Neuron (in vitro differentiated cells): ENCODE measurements around the gene TSR3.

ENCODE experiments used
- H2AFZ ChIP-seq: one replicate; pipeline ENCODE4 v1.6.1; 2013; ENCODE audit warnings: low read depth, mild to moderate bottlenecking, inconsistent platforms, low read length, moderate library complexity
- H3K27me3 ChIP-seq: one replicate; pipeline ENCODE4 v1.6.1; 2013; ENCODE audit warnings: low read length; ENCODE audit not compliant: insufficient read depth
- H3K36me3 ChIP-seq: one replicate; pipeline ENCODE4 v1.6.1; 2013; ENCODE audit warnings: low read length; ENCODE audit not compliant: insufficient read depth
- H3K4me1 ChIP-seq: one replicate; pipeline ENCODE4 v1.6.1; 2013; ENCODE audit warnings: low read length; ENCODE audit not compliant: insufficient read depth
- H3K4me3 ChIP-seq: 2 replicates; pipeline ENCODE4 v1.5.1; 2013; ENCODE audit warnings: mild to moderate bottlenecking, low read length, moderate library complexity
- H3K9me3 ChIP-seq: one replicate; pipeline ENCODE4 v1.6.1; 2013; ENCODE audit warnings: low read length

The TSR3 gene

GRCh38 chr16:1385232-1385631, 33.6 kb upstream of the TSR3 start:
- Histone ChIP-seq H3K36me3 (peaks cover 21% of the 10 kb centered on the region), H3K4me3 (no peak overlapping the region), H3K27me3 (no peaks in the 10 kb centered on the region)

GRCh38 chr16:1383556-1383955, 31.9 kb upstream of the TSR3 start:
- Histone ChIP-seq H3K9me3 (no peaks in the 10 kb centered on the region), H3K4me1 (peaks cover 5% of the 10 kb centered on the region), H2AFZ (no peak overlapping the region), H3K36me3 (peaks cover 14% of the 10 kb centered on the region), H3K4me3 (no peak overlapping the region), H3K27me3 (no peaks in the 10 kb centered on the region)

More at GRCh38 chr16:1385232-1385631, 33.6 kb upstream of the TSR3 start:
- no peaks in the 10 kb centered on the region for H3K4me1 ChIP-seq
- H3K9me3 ChIP-seq, result no peaks in the 10 kb centered on the region
- H2AFZ ChIP-seq, result no peak overlapping the region

- Histone ChIP-seq H3K9me3 (no peaks in the 10 kb centered on the region), H3K4me1 (peaks cover 12% of the 10 kb centered on the region), H3K4me3 (no peak overlapping the region), H3K36me3 (peaks cover 8% of the 10 kb centered on the region), H2AFZ (no peak overlapping the region), H3K27me3 (no peaks in the 10 kb centered on the region)
Observed at GRCh38 chr16:1381612-1382406, 30.1 kb upstream of the TSR3 start.

- H3K4me1 ChIP-seq, result peaks cover 12% of the 10 kb centered on the region
- peaks cover 9% of the 10 kb centered on the region for H3K36me3 ChIP-seq
- H3K4me3 ChIP-seq, result no peak overlapping the region
- H2AFZ ChIP-seq, result no peak overlapping the region
- no peaks in the 10 kb centered on the region for H3K27me3 ChIP-seq
- H3K9me3 ChIP-seq, result no peaks in the 10 kb centered on the region
Observed at GRCh38 chr16:1380195-1380594, 28.5 kb upstream of the TSR3 start.

GRCh38 chr16:1379304-1380076, 27.8 kb upstream of the TSR3 start:
- Histone ChIP-seq H2AFZ (no peak overlapping the region), H3K27me3 (no peaks in the 10 kb centered on the region), H3K9me3 (no peaks in the 10 kb centered on the region), H3K4me1 (peaks cover 12% of the 10 kb centered on the region), H3K4me3 (peak overlapping the region; percentile 52), H3K36me3 (peaks cover 8% of the 10 kb centered on the region)

- Histone ChIP-seq H3K9me3 (no peaks in the 10 kb centered on the region), H2AFZ (no peak overlapping the region), H3K36me3 (peaks cover 11% of the 10 kb centered on the region), H3K27me3 (no peaks in the 10 kb centered on the region), H3K4me3 (peak overlapping the region; percentile 52), H3K4me1 (peaks cover 12% of the 10 kb centered on the region)
Observed at GRCh38 chr16:1378804-1379303, 27.2 kb upstream of the TSR3 start.

- H3K36me3 ChIP-seq, result peaks cover 11% of the 10 kb centered on the region
- H2AFZ ChIP-seq, result no peak overlapping the region
- H3K27me3 ChIP-seq, result no peaks in the 10 kb centered on the region
- no peaks in the 10 kb centered on the region for H3K9me3 ChIP-seq
- H3K4me1 ChIP-seq, result peaks cover 12% of the 10 kb centered on the region
- H3K4me3 ChIP-seq, result peak overlapping the region; percentile 52
Observed at GRCh38 chr16:1378087-1378803, 26.6 kb upstream of the TSR3 start.

- H3K27me3 ChIP-seq, result no peaks in the 10 kb centered on the region
- no peak overlapping the region for H2AFZ ChIP-seq
- no peak overlapping the region for H3K4me3 ChIP-seq
- H3K9me3 ChIP-seq, result no peaks in the 10 kb centered on the region
- H3K4me1 ChIP-seq, result peaks cover 12% of the 10 kb centered on the region
- H3K36me3 ChIP-seq, result peaks cover 11% of the 10 kb centered on the region
Observed at GRCh38 chr16:1377406-1378010, 25.8 kb upstream of the TSR3 start.

GRCh38 chr16:1375741-1376410, 24.2 kb upstream of the TSR3 start:
- Histone ChIP-seq H3K27me3 (no peaks in the 10 kb centered on the region), H3K4me3 (no peak overlapping the region), H3K9me3 (no peaks in the 10 kb centered on the region), H3K4me1 (peaks cover 12% of the 10 kb centered on the region), H3K36me3 (peaks cover 10% of the 10 kb centered on the region), H2AFZ (no peak overlapping the region)

GRCh38 chr16:1375298-1375640, 23.6 kb upstream of the TSR3 start:
- Histone ChIP-seq H3K27me3 (no peaks in the 10 kb centered on the region), H3K4me1 (peaks cover 12% of the 10 kb centered on the region), H3K36me3 (peaks cover 10% of the 10 kb centered on the region), H3K4me3 (no peak overlapping the region), H2AFZ (no peak overlapping the region), H3K9me3 (no peaks in the 10 kb centered on the region)

- Histone ChIP-seq H3K27me3 (no peaks in the 10 kb centered on the region), H3K9me3 (no peaks in the 10 kb centered on the region), H3K4me1 (peaks cover 12% of the 10 kb centered on the region), H3K36me3 (peaks cover 16% of the 10 kb centered on the region), H2AFZ (no peak overlapping the region), H3K4me3 (no peak overlapping the region)
Observed at GRCh38 chr16:1374418-1375297, 23.0 kb upstream of the TSR3 start.
